Rectal smooth muscle tissue (tissue), 1 donor: ENCODE results near the gene CPEB1.
A peak's percentile ranks its signal among the peaks of the same experiment; 100 is the strongest.
"Not testable (repeated sequence)": the region's sequence is repeated elsewhere in the genome, so short reads cannot be mapped to it uniquely, and the experiment has no call there.

Experiments used
- H3K27ac ChIP-seq: one replicate; pipeline ENCODE4 v1.7.0; 2013; ENCODE audit warnings: low read depth, low read length, inconsistent platforms
- H3K27me3 ChIP-seq: one replicate; pipeline ENCODE4 v1.7.0; 2013; ENCODE audit warnings: low read length; ENCODE audit not compliant: control insufficient read depth, insufficient read depth
- H3K36me3 ChIP-seq: one replicate; pipeline ENCODE4 v1.7.0; 2013; ENCODE audit warnings: low read length; ENCODE audit not compliant: control insufficient read depth, insufficient read depth
- H3K4me1 ChIP-seq: one replicate; pipeline ENCODE4 v1.7.0; 2013; ENCODE audit warnings: low read length; ENCODE audit not compliant: control insufficient read depth, insufficient read depth
- H3K4me3 ChIP-seq: one replicate; pipeline ENCODE4 v1.7.0; 2013; ENCODE audit warnings: low read length
- H3K9ac ChIP-seq: one replicate; pipeline ENCODE4 v1.7.0; 2013; ENCODE audit warnings: low read length

Gene CPEB1

GRCh38 chr15:82646250-82647044 is 716 bp downstream of the CPEB1 start:
- H3K27ac ChIP-seq = no peak overlapping the region
- peak overlapping the region; percentile 64 for H3K4me3 ChIP-seq
- no peaks in the 10 kb centered on the region for H3K27me3 ChIP-seq
- no peak overlapping the region for H3K9ac ChIP-seq
- H3K36me3 ChIP-seq = no peaks in the 10 kb centered on the region
- no peaks in the 10 kb centered on the region for H3K4me1 ChIP-seq

GRCh38 chr15:82644967-82645852 is 2.0 kb downstream of the CPEB1 start:
- not testable (repeated sequence) for H3K9ac ChIP-seq, H3K4me3 ChIP-seq, H3K4me1 ChIP-seq, H3K27ac ChIP-seq, H3K36me3 ChIP-seq, H3K27me3 ChIP-seq

- Histone ChIP-seq H3K36me3 (no peaks in the 10 kb centered on the region), H3K27me3 (no peaks in the 10 kb centered on the region), H3K9ac (no peak overlapping the region), H3K4me1 (no peaks in the 10 kb centered on the region), H3K27ac (no peak overlapping the region), H3K4me3 (no peak overlapping the region)
Observed at GRCh38 chr15:82643992-82644391, 3.2 kb downstream of the CPEB1 start.

- Histone ChIP-seq H3K4me3 (no peak overlapping the region), H3K27me3 (no peaks in the 10 kb centered on the region), H3K9ac (no peak overlapping the region), H3K27ac (no peak overlapping the region), H3K36me3 (no peaks in the 10 kb centered on the region), H3K4me1 (no peaks in the 10 kb centered on the region)
Observed at GRCh38 chr15:82642656-82643055, 4.5 kb downstream of the CPEB1 start.

- Histone ChIP-seq H3K36me3 (no peaks in the 10 kb centered on the region), H3K27me3 (no peaks in the 10 kb centered on the region), H3K4me1 (no peaks in the 10 kb centered on the region), H3K4me3 (no peak overlapping the region), H3K9ac (no peak overlapping the region), H3K27ac (no peak overlapping the region)
Observed at GRCh38 chr15:82641129-82641798, 5.9 kb downstream of the CPEB1 start.

- Histone ChIP-seq H3K9ac (no peak overlapping the region), H3K27me3 (no peaks in the 10 kb centered on the region), H3K36me3 (no peaks in the 10 kb centered on the region), H3K4me1 (no peaks in the 10 kb centered on the region), H3K4me3 (no peak overlapping the region), H3K27ac (no peak overlapping the region)
Observed at GRCh38 chr15:82640672-82641071, 6.5 kb downstream of the CPEB1 start.

GRCh38 chr15:82635798-82636197 is 11.4 kb downstream of the CPEB1 start:
- Histone ChIP-seq H3K27ac (no peak overlapping the region), H3K4me1 (no peaks in the 10 kb centered on the region), H3K9ac (no peak overlapping the region), H3K36me3 (no peaks in the 10 kb centered on the region), H3K27me3 (no peaks in the 10 kb centered on the region), H3K4me3 (no peak overlapping the region)

- no peak overlapping the region for H3K9ac ChIP-seq
- H3K36me3 ChIP-seq = no peaks in the 10 kb centered on the region
- no peak overlapping the region for H3K27ac ChIP-seq
- no peaks in the 10 kb centered on the region for H3K27me3 ChIP-seq
- H3K4me3 ChIP-seq = no peak overlapping the region
- no peaks in the 10 kb centered on the region for H3K4me1 ChIP-seq
Observed at GRCh38 chr15:82630033-82630432, 17.1 kb downstream of the CPEB1 start.

- Histone ChIP-seq H3K27me3 (no peaks in the 10 kb centered on the region), H3K36me3 (no peaks in the 10 kb centered on the region), H3K27ac (no peak overlapping the region), H3K4me1 (no peaks in the 10 kb centered on the region), H3K4me3 (no peak overlapping the region), H3K9ac (no peak overlapping the region)
Observed at GRCh38 chr15:82625136-82625535, 22.0 kb downstream of the CPEB1 start.

- no peaks in the 10 kb centered on the region for H3K27me3 ChIP-seq
- H3K9ac ChIP-seq = no peak overlapping the region
- no peaks in the 10 kb centered on the region for H3K4me1 ChIP-seq
- no peaks in the 10 kb centered on the region for H3K36me3 ChIP-seq
- H3K4me3 ChIP-seq = no peak overlapping the region
- no peak overlapping the region for H3K27ac ChIP-seq
Observed at GRCh38 chr15:82624438-82624837, 22.7 kb downstream of the CPEB1 start.

- Histone ChIP-seq H3K27me3 (no peaks in the 10 kb centered on the region), H3K36me3 (no peaks in the 10 kb centered on the region), H3K27ac (no peak overlapping the region), H3K9ac (no peak overlapping the region), H3K4me1 (no peaks in the 10 kb centered on the region), H3K4me3 (no peak overlapping the region)
Observed at GRCh38 chr15:82624008-82624407, 23.2 kb downstream of the CPEB1 start.

GRCh38 chr15:82621970-82622369 is 25.2 kb downstream of the CPEB1 start:
- Histone ChIP-seq H3K27me3 (no peaks in the 10 kb centered on the region), H3K4me1 (no peaks in the 10 kb centered on the region), H3K27ac (no peak overlapping the region), H3K4me3 (no peak overlapping the region), H3K36me3 (no peaks in the 10 kb centered on the region), H3K9ac (no peak overlapping the region)
